WTC11 (cell line): ENCODE results near the gene SRMS. TPM values are rescaled to one million over a fixed set of nuclear protein-coding genes. Genes with fewer than 3 reads are reported as not detected.
A peak's percentile ranks its signal among the peaks of the same experiment; 100 is the strongest.

Source experiments
- ATAC-seq: fragments of 200-7000 bp; cut with Tn5 transposase; 2 replicates; pipeline ENCODE4 v1.10.0; 2021; ENCODE audit warnings: mild to moderate bottlenecking, moderate library complexity
- CTCF ChIA-PET: fragments of 300-600 bp; sonication (Branson Sonifier 250); formaldehyde crosslinking; loops from one replicate; lab custom pipeline; 2021; ENCODE audit warnings: antibody characterized with exemption; lab: Charles Lee
- POLR2A ChIA-PET: fragments of 350-600 bp; sonication (Branson Sonifier 250); formaldehyde crosslinking; loops from one replicate; lab custom pipeline; 2021; ENCODE audit warnings: antibody characterized with exemption; lab: Charles Lee
- DNase-seq: peaks from one replicate; pipeline ENCODE4 v3.0.0; 2021; ENCODE audit warnings: low spot score
- H3K27ac Mint-ChIP-seq: 2 replicates; pipeline ENCODE4 v1.8.0; 2021; ENCODE audit warnings: mixed read lengths
- H3K27me3 Mint-ChIP-seq: 2 replicates; pipeline ENCODE4 v1.8.0; 2021; ENCODE audit warnings: low read depth, mild to moderate bottlenecking, moderate library complexity, mixed read lengths
- H3K36me3 Mint-ChIP-seq: 2 replicates; pipeline ENCODE4 v1.8.0; 2021; ENCODE audit warnings: mixed read lengths
- H3K4me1 Mint-ChIP-seq: 2 replicates; pipeline ENCODE4 v1.8.0; 2022; ENCODE audit warnings: mixed read lengths
- H3K4me3 Mint-ChIP-seq: 2 replicates; pipeline ENCODE4 v1.8.0; 2021; ENCODE audit warnings: mild to moderate bottlenecking, moderate library complexity, mixed read lengths
- H3K9me3 Mint-ChIP-seq: 2 replicates; pipeline ENCODE4 v1.8.0; 2021; ENCODE audit warnings: mixed read lengths
- ATF1 ChIP-seq: sonication (generic); formaldehyde crosslinking; IDR thresholded peaks from 2 replicates; pipeline ENCODE4 v1.8.1; 2023; ENCODE audit warnings: mild to moderate bottlenecking, moderate library complexity, missing genetic modification reagents
- ATF2 ChIP-seq: sonication (generic); formaldehyde crosslinking; IDR thresholded peaks from 2 replicates; pipeline ENCODE4 v1.8.1; 2022; ENCODE audit warnings: low read depth, missing genetic modification reagents, borderline replicate concordance
- ELF4 ChIP-seq: sonication (generic); formaldehyde crosslinking; IDR thresholded peaks from 2 replicates; pipeline ENCODE4 v1.8.1; 2022; ENCODE audit warnings: low read depth, mild to moderate bottlenecking, moderate library complexity, missing genetic modification reagents
- EMX1 ChIP-seq: fragments of 250-450 bp; sonication (Bioruptor Pico); IDR thresholded peaks from 2 replicates; pipeline ENCODE4 v1.8.0; 2021; ENCODE audit warnings: mild to moderate bottlenecking
- ERG ChIP-seq: fragments of 250-450 bp; sonication (Bioruptor Pico); IDR thresholded peaks from 2 replicates; pipeline ENCODE4 v1.8.0; 2021; ENCODE audit warnings: mild to moderate bottlenecking
- FOXJ3 ChIP-seq: sonication (generic); formaldehyde crosslinking; IDR thresholded peaks from 2 replicates; pipeline ENCODE4 v1.9.0; 2021; ENCODE audit warnings: missing genetic modification reagents, mild to moderate bottlenecking, borderline replicate concordance
- FOXP1 ChIP-seq: sonication (generic); formaldehyde crosslinking; IDR thresholded peaks from 2 replicates; pipeline ENCODE4 v1.8.0; 2022; ENCODE audit warnings: missing genetic modification reagents, mild to moderate bottlenecking, moderate library complexity, borderline replicate concordance
- GABPB1 ChIP-seq: sonication (generic); formaldehyde crosslinking; IDR thresholded peaks from 2 replicates; pipeline ENCODE4 v1.8.1; 2023; ENCODE audit warnings: mild to moderate bottlenecking, missing genetic modification reagents
- GTF2I ChIP-seq: fragments of 250-450 bp; sonication (Bioruptor Pico); conservative IDR thresholded peaks from 2 replicates; pipeline ENCODE4 v1.4.0; 2021; ENCODE audit warnings: mild to moderate bottlenecking
- IRF2 ChIP-seq: sonication (generic); formaldehyde crosslinking; IDR thresholded peaks from 2 replicates; pipeline ENCODE4 v1.8.0; 2022; ENCODE audit warnings: low read depth, missing genetic modification reagents, borderline replicate concordance
- JAZF1 ChIP-seq: fragments of 250-450 bp; sonication (Bioruptor Pico); IDR thresholded peaks from 2 replicates; pipeline ENCODE4 v1.9.0; 2021; ENCODE audit warnings: moderate library complexity, mild to moderate bottlenecking, inconsistent platforms
- JUN ChIP-seq: sonication (generic); formaldehyde crosslinking; IDR thresholded peaks from 2 replicates; pipeline ENCODE4 v1.8.0; 2023; ENCODE audit warnings: mild to moderate bottlenecking, missing genetic modification reagents
- OVOL2 ChIP-seq: fragments of 250-450 bp; sonication (Bioruptor Pico); IDR thresholded peaks from 2 replicates; pipeline ENCODE4 v1.9.0; 2021; ENCODE audit warnings: mild to moderate bottlenecking, borderline replicate concordance
- SMAD3 ChIP-seq: sonication (generic); formaldehyde crosslinking; IDR thresholded peaks from 2 replicates; pipeline ENCODE4 v1.8.0; 2022; ENCODE audit warnings: missing genetic modification reagents, mild to moderate bottlenecking, borderline replicate concordance
- SMAD4 ChIP-seq: sonication (generic); formaldehyde crosslinking; IDR thresholded peaks from 2 replicates; pipeline ENCODE4 v1.8.0; 2022; ENCODE audit warnings: mild to moderate bottlenecking, missing genetic modification reagents
- SOX15 ChIP-seq: fragments of 250-450 bp; sonication (Bioruptor Pico); IDR thresholded peaks from 2 replicates; pipeline ENCODE4 v1.9.0; 2021; ENCODE audit warnings: mild to moderate bottlenecking
- SP1 ChIP-seq: sonication (generic); formaldehyde crosslinking; conservative IDR thresholded peaks from 2 replicates; pipeline ENCODE4 v1.8.1; 2022; ENCODE audit warnings: missing genetic modification reagents
- TEAD1 ChIP-seq: sonication (generic); formaldehyde crosslinking; IDR thresholded peaks from 2 replicates; pipeline ENCODE4 v1.8.0; 2022; ENCODE audit warnings: mild to moderate bottlenecking, missing genetic modification reagents
- TEAD4 ChIP-seq: sonication (generic); formaldehyde crosslinking; IDR thresholded peaks from 2 replicates; pipeline ENCODE4 v1.8.0; 2022; ENCODE audit warnings: mild to moderate bottlenecking, missing genetic modification reagents
- ZNF138 ChIP-seq: sonication (generic); formaldehyde crosslinking; conservative IDR thresholded peaks from 2 replicates; pipeline ENCODE4 v1.8.1; 2022; ENCODE audit warnings: mild to moderate bottlenecking, moderate library complexity, missing genetic modification reagents
- ZNF416 ChIP-seq: fragments of 250-450 bp; sonication (Bioruptor Pico); IDR thresholded peaks from 2 replicates; pipeline ENCODE4 v1.9.0; 2021; ENCODE audit warnings: mild to moderate bottlenecking, inconsistent platforms
- ZNF512 ChIP-seq: sonication (generic); formaldehyde crosslinking; IDR thresholded peaks from 2 replicates; pipeline ENCODE4 v1.8.1; 2022; ENCODE audit warnings: missing genetic modification reagents, borderline replicate concordance
- ZSCAN18 ChIP-seq: fragments of 250-450 bp; sonication (Bioruptor Pico); IDR thresholded peaks from 2 replicates; pipeline ENCODE4 v2.1.2; 2022; ENCODE audit warnings: mild to moderate bottlenecking, moderate library complexity
- total RNA-seq: library from RNA; stranded (reverse); gene quantifications from 3 replicates; pipeline ENCODE4 v1.2.3, GENCODE V29; 2021
- TF ChIP-seq, protein P1 (sequence below): fragments of 200-600 bp; IDR thresholded peaks from 2 replicates; pipeline ENCODE4 v1.8.0; 2022; ENCODE audit warnings: antibody characterized with exemption
- TF ChIP-seq, protein P2 (sequence below): fragments of 250-450 bp; sonication (Bioruptor Pico); IDR thresholded peaks from 2 replicates; pipeline ENCODE4 v1.9.0; 2021; ENCODE audit warnings: moderate library complexity, mild to moderate bottlenecking, inconsistent platforms, borderline replicate concordance

SRMS gene
- total RNA-seq, 1 experiment from 2014 or later, result 0.26 TPM

GRCh38 chr20:63568986-63569949 is 21.7 kb upstream of the SRMS start:
- Mint-ChIP-seq H3K27me3 (no peaks in the 10 kb centered on the region), H3K4me3 (no peak overlapping the region)
- POLR2A ChIA-PET, result no interaction called here

DNA sequence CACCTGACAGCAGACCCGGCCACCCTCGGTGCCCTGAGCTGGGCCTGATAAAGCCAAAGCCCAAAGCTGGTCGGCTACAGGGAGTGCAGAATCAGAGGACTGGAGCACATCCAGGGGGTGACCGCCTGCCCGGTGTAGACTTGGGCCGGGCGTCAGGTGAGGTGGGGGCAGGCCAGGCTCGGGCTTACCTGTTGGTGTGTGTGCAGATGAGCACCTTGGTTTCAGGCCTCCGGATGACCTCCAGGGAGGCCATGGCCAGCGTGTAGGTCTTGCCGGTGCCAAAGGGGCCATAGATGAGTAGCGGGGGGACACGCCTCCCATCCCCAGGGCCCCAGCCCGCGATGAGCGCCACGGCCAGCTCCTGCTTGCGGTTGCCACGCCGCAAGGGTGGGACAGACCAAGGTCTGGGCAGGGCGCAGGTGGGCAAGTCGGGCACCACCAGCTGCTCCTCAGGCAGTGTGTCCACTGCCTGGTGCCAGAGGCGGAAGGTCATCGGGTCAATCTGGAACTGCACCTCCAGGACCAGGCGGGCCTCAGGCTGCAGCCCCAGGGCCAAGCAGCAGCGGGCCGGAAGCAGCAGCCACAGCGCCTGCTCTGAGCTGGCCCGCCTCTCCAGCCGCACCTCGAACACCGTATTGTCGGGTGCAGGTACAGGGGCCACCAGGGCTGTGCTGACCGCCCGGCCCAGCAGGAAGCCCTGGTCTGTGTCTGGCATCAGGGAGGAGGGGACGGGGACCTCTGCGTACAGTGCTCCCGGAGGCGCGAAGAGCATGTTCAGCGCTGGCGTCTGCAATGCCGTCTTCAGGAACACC is 20.8 kb upstream of the SRMS start:
- Mint-ChIP-seq H3K27ac (no peak overlapping the region), H3K4me3 (no peak overlapping the region), H3K36me3 (no peaks in the 10 kb centered on the region), H3K27me3 (no peaks in the 10 kb centered on the region), H3K4me1 (no peaks in the 10 kb centered on the region), H3K9me3 (no peaks in the 10 kb centered on the region)
- POLR2A ChIA-PET, result no interaction called here
- DNase-seq (no peak), ATAC-seq (no peak)
- CTCF ChIA-PET, result interaction anchor here (0.7 to 1.0 kb wide), 3 partner anchors 12 to 207 kb away, joined by 3 read pairs; partner anchors contain the start of gene PTK6
- TF ChIP-seq SP1 (CRISPR knock-in tag) (no peak), ATF2 (CRISPR knock-in tag) (no peak), EMX1 (no peak), ERG (CRISPR knock-in tag) (no peak), FOXP1 (0 out of 2 replicates have a peak, but pooled peaks have one; percentile 19)

More at GRCh38 chr20:63568986-63569949, 21.7 kb upstream of the SRMS start:
- no peak overlapping the region for H3K27ac Mint-ChIP-seq
- DNase-seq (no peak), ATAC-seq (no peak)
- TF ChIP-seq ZNF138 (CRISPR knock-in tag) (no peak), GABPB1 (CRISPR knock-in tag) (no peak), TEAD1 (CRISPR knock-in tag) (no peak), TEAD4 (CRISPR knock-in tag) (no peak), SMAD3 (CRISPR knock-in tag) (no peak), JAZF1 (no peak), SOX15 (no peak), IRF2 (CRISPR knock-in tag) (no peak), ZSCAN18 (no peak), ZNF512 (CRISPR knock-in tag) (no peak), SMAD4 (CRISPR knock-in tag) (no peak), ATF1 (no peak), ELF4 (CRISPR knock-in tag) (no peak), GTF2I (CRISPR knock-in tag) (no peak), JUN (CRISPR knock-in tag) (no peak), FOXJ3 (CRISPR knock-in tag) (no peak), OVOL2 (CRISPR knock-in tag) (no peak), ZNF416 (CRISPR knock-in tag) (no peak)
- TF ChIP-seq, protein P1, sequence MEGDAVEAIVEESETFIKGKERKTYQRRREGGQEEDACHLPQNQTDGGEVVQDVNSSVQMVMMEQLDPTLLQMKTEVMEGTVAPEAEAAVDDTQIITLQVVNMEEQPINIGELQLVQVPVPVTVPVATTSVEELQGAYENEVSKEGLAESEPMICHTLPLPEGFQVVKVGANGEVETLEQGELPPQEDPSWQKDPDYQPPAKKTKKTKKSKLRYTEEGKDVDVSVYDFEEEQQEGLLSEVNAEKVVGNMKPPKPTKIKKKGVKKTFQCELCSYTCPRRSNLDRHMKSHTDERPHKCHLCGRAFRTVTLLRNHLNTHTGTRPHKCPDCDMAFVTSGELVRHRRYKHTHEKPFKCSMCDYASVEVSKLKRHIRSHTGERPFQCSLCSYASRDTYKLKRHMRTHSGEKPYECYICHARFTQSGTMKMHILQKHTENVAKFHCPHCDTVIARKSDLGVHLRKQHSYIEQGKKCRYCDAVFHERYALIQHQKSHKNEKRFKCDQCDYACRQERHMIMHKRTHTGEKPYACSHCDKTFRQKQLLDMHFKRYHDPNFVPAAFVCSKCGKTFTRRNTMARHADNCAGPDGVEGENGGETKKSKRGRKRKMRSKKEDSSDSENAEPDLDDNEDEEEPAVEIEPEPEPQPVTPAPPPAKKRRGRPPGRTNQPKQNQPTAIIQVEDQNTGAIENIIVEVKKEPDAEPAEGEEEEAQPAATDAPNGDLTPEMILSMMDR, result no peak
- TF ChIP-seq, protein P2, sequence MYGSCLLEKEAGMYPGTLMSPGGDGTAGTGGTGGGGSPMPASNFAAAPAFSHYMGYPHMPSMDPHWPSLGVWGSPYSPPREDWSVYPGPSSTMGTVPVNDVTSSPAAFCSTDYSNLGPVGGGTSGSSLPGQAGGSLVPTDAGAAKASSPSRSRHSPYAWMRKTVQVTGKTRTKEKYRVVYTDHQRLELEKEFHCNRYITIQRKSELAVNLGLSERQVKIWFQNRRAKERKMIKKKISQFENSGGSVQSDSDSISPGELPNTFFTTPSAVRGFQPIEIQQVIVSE (CRISPR knock-in tag), result no peak
- no peaks in the 10 kb centered on the region for H3K4me1 Mint-ChIP-seq
- H3K9me3 Mint-ChIP-seq, result no peaks in the 10 kb centered on the region
- H3K36me3 Mint-ChIP-seq, result no peaks in the 10 kb centered on the region
- CTCF ChIA-PET, result interaction anchor here (0.9 to 1.8 kb wide), 4 partner anchors 12 to 206 kb away, joined by 3 to 5 read pairs (median 3); no protein-coding TSS in a partner anchor
